CD4-positive, CD25-positive, alpha-beta regulatory T cell (primary cell): ENCODE data around the gene DDX17. TPM values are rescaled to one million over a fixed set of nuclear protein-coding genes. Genes with fewer than 3 reads are reported as not detected.

Experiments used
- ATAC-seq, 2 donors: fragments of 150-1000 bp; cut with Tn5 transposase; one replicate each; pipeline ENCODE4 v1.10.0; 2021; ENCODE audit warnings: low read depth in 2 of 2, moderate number of reproducible peaks in 2 of 2, moderate library complexity in 1 of 2
- DNase-seq, 3 donors: peaks; one replicate each; pipeline versions ENCODE4 v3.0.0 to v3.0.0-alpha.2; 2012 to 2022; ENCODE audit warnings: mixed read lengths in 1 of 3
- H3K27ac ChIP-seq: one replicate; pipeline ENCODE4 v1.7.0; 2013; ENCODE audit warnings: mild to moderate bottlenecking, low read length; ENCODE audit not compliant: insufficient read depth, poor library complexity, severe bottlenecking
- H3K27me3 ChIP-seq: one replicate; pipeline ENCODE4 v1.7.0; 2013; ENCODE audit warnings: low read length; ENCODE audit not compliant: control insufficient read depth, insufficient read depth
- H3K36me3 ChIP-seq: one replicate; pipeline ENCODE4 v1.7.0; 2013; ENCODE audit warnings: mild to moderate bottlenecking, low read length, moderate library complexity; ENCODE audit not compliant: control insufficient read depth, insufficient read depth
- H3K4me1 ChIP-seq: 2 replicates; pipeline ENCODE4 v1.7.0; 2013; ENCODE audit warnings: mild to moderate bottlenecking, low read length; ENCODE audit not compliant: insufficient read depth, control insufficient read depth, poor library complexity, severe bottlenecking
- H3K4me3 ChIP-seq: one replicate; pipeline ENCODE4 v1.7.0; 2013; ENCODE audit warnings: low read depth, mild to moderate bottlenecking, low read length, moderate library complexity
- H3K9me3 ChIP-seq, 2 experiments: 1 replicate in 1 of 2; 2 replicates in 1 of 2; pipeline ENCODE4 v1.7.0; 2013; ENCODE audit warnings: low read length in 2 of 2, mild to moderate bottlenecking in 1 of 2, moderate library complexity in 1 of 2; ENCODE audit not compliant: control insufficient read depth in 2 of 2
- H3K27ac Mint-ChIP-seq, 3 donors: one replicate each; pipeline ENCODE4 v1.8.0; 2020 to 2022; ENCODE audit warnings: mild to moderate bottlenecking in 3 of 3, mixed read lengths in 3 of 3, moderate library complexity in 2 of 3
- H3K27me3 Mint-ChIP-seq: one replicate; pipeline ENCODE4 v1.8.0; 2022; ENCODE audit warnings: mild to moderate bottlenecking, mixed read lengths
- H3K36me3 Mint-ChIP-seq: one replicate; pipeline ENCODE4 v1.8.0; 2020; ENCODE audit warnings: mixed read lengths
- H3K4me1 Mint-ChIP-seq, 4 donors: one replicate each; pipeline ENCODE4 v1.8.0; 2020 to 2022; ENCODE audit warnings: mixed read lengths in 4 of 4, mild to moderate bottlenecking in 1 of 4
- H3K4me3 Mint-ChIP-seq, 4 donors: one replicate each; pipeline ENCODE4 v1.8.0; 2020 to 2022; ENCODE audit warnings: mild to moderate bottlenecking in 4 of 4, mixed read lengths in 4 of 4, moderate library complexity in 3 of 4
- H3K9me3 Mint-ChIP-seq, 7 donors: one replicate each; pipeline ENCODE4 v1.8.0; 2020 to 2022; ENCODE audit warnings: mixed read lengths in 7 of 7, mild to moderate bottlenecking in 3 of 7, moderate library complexity in 2 of 7
- polyA plus RNA-seq, 4 donors: library from polyadenylated mRNA; unstranded; fragments of 300-500 nt; fragmentation: Illumina TruSeq; gene quantifications; one replicate each; pipeline ENCODE4 v1.2.3, GENCODE V29; 2021
- total RNA-seq: library from RNA; stranded (reverse); gene quantifications from one replicate; pipeline ENCODE4 v1.2.3, GENCODE V29; 2022

Gene DDX17
- total and polyA plus RNA-seq, 5 donors from 2014 or later = 36.5 to 658 (median 44.4) TPM

DNA sequence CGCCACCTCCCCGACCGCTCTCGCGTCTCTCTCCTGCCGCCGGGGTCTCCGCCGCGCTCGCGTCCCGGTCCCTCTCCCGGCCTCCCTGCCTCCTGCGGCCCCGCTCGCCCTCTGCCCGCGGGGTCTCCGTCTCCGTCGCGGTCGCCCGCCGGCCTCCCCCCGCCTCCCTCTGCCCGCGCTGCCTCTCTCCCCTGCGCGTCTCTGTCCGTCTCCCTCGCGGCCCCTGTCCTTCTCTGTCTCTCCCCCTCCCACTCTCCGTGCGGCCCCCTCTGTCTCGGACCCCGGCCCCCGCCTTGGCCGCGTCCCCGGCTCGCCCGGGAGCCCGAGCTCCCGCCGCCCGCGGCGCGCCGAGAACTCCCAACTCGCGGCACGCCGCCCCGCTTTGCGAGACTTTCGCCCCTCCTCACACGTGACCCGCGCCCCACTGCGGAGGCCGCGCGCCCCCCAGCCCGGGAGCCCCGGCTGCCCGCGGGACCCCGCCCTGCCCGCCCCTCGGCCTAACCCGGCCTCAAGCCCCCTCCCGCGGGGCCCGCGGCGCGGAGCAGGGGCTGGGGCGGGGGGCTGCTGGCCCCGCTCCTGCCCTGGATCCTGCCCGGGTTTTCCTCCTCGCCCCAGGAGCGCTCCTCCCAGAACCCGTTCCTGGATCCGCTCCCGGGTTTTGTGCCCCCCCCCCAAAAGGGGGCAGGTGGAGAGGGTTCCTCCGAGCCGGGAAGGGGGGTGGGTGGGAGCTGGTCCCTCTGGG is 50.4 kb downstream of the DDX17 start:
- Mint-ChIP-seq H3K27me3 (peaks cover 80% of the 10 kb centered on the region), H3K4me3 (peak overlapping the region in 2 of 4 donors; percentile 70 to 79), H3K4me1 (peaks cover 0 to 17% (median 3%) of the 10 kb centered on the region in 4 donors), H3K36me3 (peaks cover 3% of the 10 kb centered on the region), H3K9me3 (peaks cover 0 to 5% (median 0%) of the 10 kb centered on the region in 7 donors), H3K27ac (no peak overlapping the region)
- Histone ChIP-seq H3K27ac (no peak overlapping the region), H3K27me3 (peaks cover 25% of the 10 kb centered on the region), H3K9me3 (no peaks in the 10 kb centered on the region), H3K4me1 (peaks cover 15% of the 10 kb centered on the region), H3K4me3 (no peak overlapping the region), H3K36me3 (no peaks in the 10 kb centered on the region)
- no peak for DNase-seq
- ATAC-seq = no peak

DNA sequence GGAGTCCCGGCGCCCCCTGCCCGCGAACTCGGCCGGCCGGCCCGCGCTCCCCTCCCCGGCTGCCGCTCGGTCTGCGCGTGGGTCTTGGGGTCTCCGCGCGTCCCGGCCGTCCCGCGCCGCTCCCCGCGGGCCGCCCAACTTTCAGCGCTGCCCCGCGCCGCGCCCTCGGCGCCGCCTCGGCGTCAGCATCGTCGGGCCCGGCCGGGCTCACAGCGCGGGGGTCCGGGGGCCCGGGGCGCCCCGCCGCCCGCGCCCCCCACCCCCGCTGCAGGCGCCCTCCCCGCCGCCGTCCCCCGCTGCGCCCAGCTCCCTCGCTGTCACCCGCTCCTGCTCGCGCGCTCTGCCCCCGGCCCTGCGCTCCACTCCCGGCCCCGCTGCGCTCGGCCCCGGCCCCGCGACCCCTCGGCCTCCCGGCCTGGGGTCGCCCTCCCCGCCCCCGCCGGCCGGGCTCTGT is 51.0 kb downstream of the DDX17 start, which contains the start of gene KCNJ4:
TSS of gene KCNJ4 (minus strand) at position 124 of the 454 bp plus-strand sequence. CDS start 27,067 bp downstream, outside the sequence.
- H3K4me3 Mint-ChIP-seq = peak within 1 kb of the TSS; percentile 83 to 87 (median 84)
- H3K4me3 ChIP-seq = no peak within 1 kb of the TSS
- H3K27ac Mint-ChIP-seq = no peak within 1 kb of the TSS
- peaks cover 3% of the 10 kb centered on the region for H3K36me3 Mint-ChIP-seq
- H3K27ac ChIP-seq = no peak within 1 kb of the TSS
- no peaks in the 10 kb centered on the region for H3K9me3 ChIP-seq
- peaks cover 79% of the 10 kb centered on the region for H3K27me3 Mint-ChIP-seq
- peaks cover 20% of the 10 kb centered on the region for H3K27me3 ChIP-seq
- peaks cover 15% of the 10 kb centered on the region for H3K4me1 ChIP-seq
- peaks cover 0 to 5% (median 0%) of the 10 kb centered on the region in 7 donors for H3K9me3 Mint-ChIP-seq
- ATAC-seq = no peak
- H3K36me3 ChIP-seq = no peaks in the 10 kb centered on the region
- no peak for DNase-seq
- peaks cover 0 to 14% (median 3%) of the 10 kb centered on the region in 4 donors for H3K4me1 Mint-ChIP-seq

DNA sequence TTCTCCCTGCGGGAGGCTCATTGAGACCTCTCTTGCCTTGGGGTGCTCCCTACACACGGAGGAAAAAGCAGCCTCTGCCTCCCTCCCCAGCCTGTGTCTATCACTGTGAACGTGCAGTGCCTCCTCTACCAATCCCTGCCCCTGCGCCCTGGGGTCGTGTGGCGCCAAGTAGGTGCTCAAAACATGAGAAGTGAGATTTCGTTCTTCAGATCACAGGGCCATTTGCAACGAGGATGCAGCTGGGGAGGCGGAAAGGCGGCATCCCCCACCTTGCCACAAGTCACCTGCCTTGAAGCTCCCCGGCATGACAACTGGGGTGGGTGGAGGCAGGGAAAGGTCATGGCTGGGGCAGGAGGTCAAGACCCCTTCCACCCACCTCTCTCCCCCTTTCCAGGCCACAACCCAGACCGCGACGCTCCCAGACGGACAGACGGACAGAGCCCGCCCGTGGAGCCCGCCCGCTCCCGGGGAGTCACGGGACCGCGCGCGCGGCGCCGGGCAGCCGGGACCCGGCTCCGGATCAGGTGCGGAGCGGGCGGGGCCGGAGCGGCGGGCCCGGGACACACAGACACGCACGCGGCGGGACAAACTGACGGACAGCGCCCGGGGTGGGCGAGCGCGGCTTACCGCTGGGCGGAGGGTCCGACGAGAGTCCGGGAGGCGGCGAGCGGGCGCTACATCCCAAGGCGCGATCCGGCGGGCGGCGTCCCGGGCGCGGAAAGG is 51.6 kb downstream of the DDX17 start:
- DNase-seq = peak in 2 of 3 donors; percentile 39 to 53
- Histone ChIP-seq H3K27me3 (peaks cover 20% of the 10 kb centered on the region), H3K36me3 (no peaks in the 10 kb centered on the region), H3K4me3 (no peak overlapping the region), H3K9me3 (no peaks in the 10 kb centered on the region), H3K4me1 (peaks cover 15% of the 10 kb centered on the region), H3K27ac (no peak overlapping the region)
- Mint-ChIP-seq H3K27ac (no peak overlapping the region), H3K27me3 (peaks cover 74% of the 10 kb centered on the region), H3K4me1 (peaks cover 0 to 14% (median 3%) of the 10 kb centered on the region in 4 donors), H3K9me3 (peaks cover 0 to 5% (median 0%) of the 10 kb centered on the region in 7 donors), H3K4me3 (peak overlapping the region; percentile 83 to 87 (median 84)), H3K36me3 (peaks cover 3% of the 10 kb centered on the region)
- ATAC-seq = peak; percentile 25

DNA sequence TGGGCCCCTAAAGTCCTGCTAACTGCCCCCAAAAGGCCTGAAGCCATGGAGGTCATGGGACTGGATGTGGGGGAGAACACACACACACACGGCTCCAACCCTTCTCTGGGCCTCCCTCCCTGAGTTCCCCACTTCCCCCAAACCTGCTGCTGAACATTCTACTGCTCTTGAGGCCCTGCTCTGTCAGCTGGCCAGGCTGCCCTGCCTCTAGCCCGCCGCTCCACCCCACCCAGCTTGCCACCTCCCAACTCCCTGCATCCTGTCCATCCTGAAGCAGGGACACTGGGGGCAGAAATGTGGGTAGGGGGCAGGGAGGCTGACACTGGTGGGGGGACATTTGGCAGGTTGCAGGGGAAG is 52.1 kb downstream of the DDX17 start:
- no peak for ATAC-seq
- peaks cover 20% of the 10 kb centered on the region for H3K27me3 ChIP-seq

DNA sequence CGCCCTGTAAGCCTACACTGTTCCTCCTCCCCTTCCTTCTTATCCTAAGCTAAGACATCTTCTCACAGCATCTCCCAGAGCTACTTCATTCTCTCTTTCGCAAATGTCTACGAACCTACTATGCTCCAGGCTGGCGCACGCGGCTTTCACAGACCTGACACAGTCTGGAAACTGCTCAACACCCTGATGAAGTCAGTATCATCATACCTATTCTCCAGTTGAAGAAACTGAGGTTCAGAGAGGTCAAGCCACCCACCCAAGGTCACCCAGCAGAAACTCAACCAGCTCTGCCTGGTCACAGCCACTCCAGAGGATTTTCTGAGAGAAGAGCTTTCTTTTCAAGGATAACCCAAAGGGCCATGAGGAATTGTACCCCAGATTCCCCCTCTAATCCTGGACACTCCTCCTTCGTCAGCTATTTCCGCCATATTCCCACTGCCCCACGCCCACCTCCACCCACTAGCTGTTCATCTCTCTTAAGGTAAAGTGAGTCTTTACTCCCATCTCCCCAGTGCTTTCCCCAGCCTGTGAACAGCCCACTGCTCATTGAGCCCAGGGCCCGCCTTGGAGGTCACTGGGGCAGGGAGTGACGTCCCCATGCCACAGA is 52.9 kb downstream of the DDX17 start:
- Mint-ChIP-seq H3K4me3 (no peak overlapping the region), H3K4me1 (peaks cover 0 to 14% (median 3%) of the 10 kb centered on the region in 4 donors), H3K27me3 (peaks cover 60% of the 10 kb centered on the region), H3K36me3 (peaks cover 3% of the 10 kb centered on the region), H3K9me3 (peaks cover 0 to 3% (median 0%) of the 10 kb centered on the region in 7 donors), H3K27ac (no peak overlapping the region)
- peaks cover 15% of the 10 kb centered on the region for H3K27me3 ChIP-seq
- H3K36me3 ChIP-seq = no peaks in the 10 kb centered on the region
- H3K27ac ChIP-seq = no peak overlapping the region
- H3K4me3 ChIP-seq = no peak overlapping the region
- no peaks in the 10 kb centered on the region for H3K9me3 ChIP-seq
- peaks cover 15% of the 10 kb centered on the region for H3K4me1 ChIP-seq
- ATAC-seq (no peak), DNase-seq (no peak)

More for the DNA sequence above, 52.1 kb downstream of the DDX17 start:
- peaks cover 0 to 14% (median 3%) of the 10 kb centered on the region in 4 donors for H3K4me1 Mint-ChIP-seq
- Histone ChIP-seq H3K36me3 (no peaks in the 10 kb centered on the region), H3K4me3 (no peak overlapping the region), H3K27ac (no peak overlapping the region), H3K9me3 (no peaks in the 10 kb centered on the region), H3K4me1 (peaks cover 15% of the 10 kb centered on the region)
- no peak overlapping the region for H3K27ac Mint-ChIP-seq
- H3K9me3 Mint-ChIP-seq = peaks cover 0 to 3% (median 0%) of the 10 kb centered on the region in 7 donors
- peaks cover 68% of the 10 kb centered on the region for H3K27me3 Mint-ChIP-seq
- H3K4me3 Mint-ChIP-seq = peak overlapping the region in 3 of 4 donors; percentile 83 to 87 (median 85)
- DNase-seq = no peak
- H3K36me3 Mint-ChIP-seq = peaks cover 3% of the 10 kb centered on the region

DNA sequence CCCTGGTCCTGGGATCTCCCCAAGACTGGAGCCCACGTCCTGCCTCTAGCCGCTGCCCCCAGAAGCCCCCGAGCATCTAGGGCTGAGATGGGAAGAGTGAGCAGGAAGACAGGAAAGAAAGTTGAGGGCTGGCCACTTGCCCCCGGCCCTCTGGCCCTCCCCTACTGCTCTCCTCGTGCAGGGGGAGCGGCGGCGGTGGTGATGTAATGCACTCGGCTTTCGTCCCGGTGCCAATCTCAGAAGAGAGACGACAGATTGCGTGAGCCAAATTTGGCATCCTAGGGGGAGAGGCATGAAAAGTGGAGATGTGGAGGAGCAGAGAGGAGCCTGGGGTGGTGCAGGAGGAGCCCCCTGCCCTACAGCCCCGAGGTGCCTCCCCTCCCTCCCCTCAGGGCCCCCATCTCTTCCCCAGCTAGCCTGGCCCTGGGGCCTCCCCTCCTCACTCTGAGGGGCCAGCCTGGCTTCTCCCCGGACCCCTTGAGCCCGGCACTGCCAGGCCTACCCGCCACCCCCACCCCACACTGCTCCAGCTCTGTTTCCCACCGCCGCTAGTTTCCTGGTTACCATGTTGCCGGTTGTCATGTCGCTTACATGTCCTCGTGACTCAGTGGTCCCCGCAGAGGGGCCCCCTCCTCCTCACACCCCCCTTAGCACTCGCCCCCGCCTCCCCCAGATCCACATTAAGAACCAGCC is 53.6 kb downstream of the DDX17 start:
- DNase-seq = no peak
- Mint-ChIP-seq H3K4me1 (peaks cover 0 to 14% (median 3%) of the 10 kb centered on the region in 4 donors), H3K27ac (no peak overlapping the region), H3K9me3 (peaks cover 0 to 2% (median 0%) of the 10 kb centered on the region in 7 donors), H3K36me3 (peaks cover 3% of the 10 kb centered on the region), H3K4me3 (no peak overlapping the region), H3K27me3 (peaks cover 54% of the 10 kb centered on the region)
- no peak for ATAC-seq
- no peak overlapping the region for H3K27ac ChIP-seq
- H3K9me3 ChIP-seq = no peaks in the 10 kb centered on the region
- peaks cover 15% of the 10 kb centered on the region for H3K27me3 ChIP-seq
- H3K36me3 ChIP-seq = no peaks in the 10 kb centered on the region
- H3K4me3 ChIP-seq = no peak overlapping the region
- peaks cover 15% of the 10 kb centered on the region for H3K4me1 ChIP-seq

DNA sequence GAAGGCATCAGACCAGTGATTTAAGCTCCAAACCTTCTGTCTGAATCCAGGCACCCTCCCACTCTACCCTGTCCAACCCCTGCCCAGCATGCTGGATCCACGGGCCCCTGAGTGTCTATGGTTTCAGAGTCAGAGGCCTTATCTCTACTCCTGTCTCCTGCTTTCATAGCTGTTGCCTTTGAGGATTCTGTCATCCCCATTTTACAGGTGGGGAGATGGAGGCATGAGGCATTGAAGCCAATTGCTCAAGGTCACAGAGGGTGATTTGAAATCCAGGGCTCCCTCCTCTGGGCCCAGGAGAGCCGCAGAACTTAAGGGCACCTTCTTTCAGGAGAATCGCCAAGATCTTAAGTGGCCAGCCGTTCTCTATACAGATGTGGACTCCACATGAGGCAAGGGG is 54.2 kb downstream of the DDX17 start:
- Mint-ChIP-seq H3K27ac (no peak overlapping the region), H3K4me1 (peaks cover 0 to 12% (median 3%) of the 10 kb centered on the region in 4 donors), H3K36me3 (peaks cover 3% of the 10 kb centered on the region), H3K27me3 (peaks cover 47% of the 10 kb centered on the region), H3K4me3 (no peak overlapping the region), H3K9me3 (peaks cover 0 to 2% (median 0%) of the 10 kb centered on the region in 7 donors)
- peaks cover 15% of the 10 kb centered on the region for H3K4me1 ChIP-seq
- no peak overlapping the region for H3K27ac ChIP-seq
- H3K36me3 ChIP-seq = no peaks in the 10 kb centered on the region
- H3K27me3 ChIP-seq = peaks cover 10% of the 10 kb centered on the region
- DNase-seq (no peak), ATAC-seq (no peak)
- H3K4me3 ChIP-seq = no peak overlapping the region
- no peaks in the 10 kb centered on the region for H3K9me3 ChIP-seq
